NCI-H2171 (cell line): Measurements from ENCODE around the gene KLF13.

Experiments
- DNase-seq: peaks from one replicate; lab custom pipeline; 2025; lab: John Stamatoyannopoulos, UW

Gene KLF13

DNA sequence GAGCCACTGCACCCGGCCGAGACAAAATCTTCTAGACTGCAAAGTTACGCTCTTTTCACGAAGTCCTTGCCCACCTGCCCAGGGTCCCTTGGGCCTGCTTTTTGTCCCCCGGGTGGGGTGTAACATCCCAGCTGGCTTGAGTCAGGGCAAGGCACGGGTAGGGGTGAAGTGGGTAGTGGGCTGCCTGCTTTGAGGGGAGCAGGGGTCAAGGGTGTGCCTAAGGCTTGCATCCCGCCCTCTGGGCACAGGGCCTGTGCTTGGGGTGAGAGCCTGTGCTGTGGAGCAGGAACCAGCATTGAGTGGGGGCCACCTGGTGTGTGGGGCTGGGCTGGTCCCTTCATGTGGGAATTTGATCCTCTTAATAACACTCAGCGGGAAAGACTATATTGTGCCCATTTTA is 74.6 kb downstream of the KLF13 start:
- no peak for DNase-seq

DNA sequence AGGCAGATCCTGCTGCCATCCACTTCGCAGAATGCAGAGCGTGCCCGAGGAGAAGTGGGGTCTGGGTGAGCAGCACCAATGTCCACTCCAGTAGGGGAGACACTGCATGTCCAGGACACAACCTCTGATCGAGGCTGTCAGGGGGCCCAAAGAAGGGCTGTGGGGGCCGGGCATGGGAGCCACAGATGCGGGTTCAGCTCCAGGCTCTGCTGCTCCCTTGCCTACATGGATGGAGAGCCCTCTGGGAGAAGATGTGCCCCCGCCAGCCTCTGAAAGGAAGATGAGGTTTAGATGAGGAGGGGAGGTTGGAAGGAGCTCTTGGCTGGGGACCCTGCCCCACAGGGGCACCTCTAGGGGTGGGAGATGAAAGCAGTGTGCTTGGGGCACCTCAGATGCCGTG is 75.4 kb downstream of the KLF13 start:
- DNase-seq = no peak

DNA sequence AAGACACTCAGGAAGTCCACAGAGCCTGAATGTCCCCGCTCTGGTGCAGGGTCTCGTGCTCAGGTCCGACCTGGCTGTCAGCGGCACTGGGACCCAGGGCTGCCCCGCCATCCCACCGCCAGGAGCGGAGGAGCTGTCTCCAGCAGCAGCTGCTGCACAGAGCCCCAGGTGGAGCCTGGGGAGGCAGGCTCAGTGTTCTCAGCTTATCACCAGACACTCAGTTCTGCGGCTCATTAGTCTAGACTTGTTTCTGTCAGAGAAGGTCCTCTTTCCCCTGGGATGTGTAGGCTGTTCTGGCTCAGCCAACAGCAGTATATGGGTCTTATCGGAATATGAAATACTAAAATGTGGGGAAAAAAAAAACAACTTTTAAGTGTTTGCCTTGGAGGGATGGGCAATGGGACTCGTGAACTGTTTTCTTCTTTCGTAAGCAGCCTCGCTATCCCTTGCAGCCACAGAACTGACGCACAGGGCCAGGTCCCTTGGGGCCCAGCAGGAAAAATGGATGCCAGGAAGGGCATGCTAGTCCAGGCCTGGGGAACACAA is 75.9 kb downstream of the KLF13 start:
- DNase-seq = peak; percentile 91

DNA sequence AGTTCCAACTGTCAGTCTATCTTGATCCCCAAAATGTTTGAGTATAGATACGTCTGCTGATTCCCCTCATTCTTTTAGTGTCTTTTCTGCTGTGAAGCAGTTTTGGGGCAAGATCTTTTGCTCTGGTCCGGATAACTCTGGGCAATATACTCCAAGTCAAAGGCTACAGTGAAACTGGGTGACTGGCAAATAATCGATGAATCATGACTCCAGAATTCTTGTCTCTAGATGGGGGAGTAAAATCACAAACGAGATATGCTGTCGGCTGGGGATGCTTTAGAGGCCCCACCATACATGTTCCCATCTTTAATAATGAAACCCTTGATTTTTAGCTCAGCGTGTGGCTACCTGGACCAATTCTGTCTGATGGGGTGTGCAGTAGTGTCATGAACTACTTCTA is 76.5 kb downstream of the KLF13 start:
- DNase-seq = no peak

DNA sequence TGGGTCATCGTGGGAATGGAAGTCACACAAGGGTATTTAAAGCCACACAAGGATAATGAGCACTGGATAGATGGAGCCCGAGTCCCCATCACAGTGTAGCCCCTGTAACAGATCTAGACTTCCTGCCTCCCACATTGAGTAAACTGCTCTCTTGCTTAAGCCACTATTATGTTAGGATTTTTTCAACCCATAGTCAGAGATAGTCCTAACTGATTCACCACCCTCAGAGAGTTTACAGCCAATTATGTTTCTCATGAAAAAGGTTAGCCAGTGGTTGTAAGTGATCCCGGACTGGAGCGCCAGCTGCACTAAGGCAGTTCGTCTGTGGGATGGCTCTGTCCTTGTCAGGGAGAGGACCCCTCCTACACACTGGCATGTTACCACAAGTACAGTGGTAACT is 77.0 kb downstream of the KLF13 start:
- DNase-seq = no peak

DNA sequence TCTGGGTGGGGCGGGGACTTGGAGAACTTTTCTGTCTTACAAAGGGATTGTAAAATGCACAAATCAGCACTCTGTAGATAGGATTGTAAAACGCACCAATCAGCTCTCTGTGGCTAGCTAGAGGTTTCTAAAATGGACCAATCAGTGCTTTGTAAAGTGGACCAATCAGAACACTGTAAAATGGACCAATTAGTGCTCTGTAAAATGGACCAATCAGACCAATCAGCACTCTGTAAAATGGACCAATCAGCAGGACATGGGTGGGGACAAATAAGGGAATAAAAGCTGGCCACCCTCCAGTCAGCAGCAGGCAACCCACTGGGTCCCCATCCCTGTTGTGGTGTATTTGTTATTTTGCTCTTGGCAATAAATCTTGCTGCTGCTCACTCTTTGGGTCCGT is 77.7 kb downstream of the KLF13 start:
- no peak for DNase-seq

DNA sequence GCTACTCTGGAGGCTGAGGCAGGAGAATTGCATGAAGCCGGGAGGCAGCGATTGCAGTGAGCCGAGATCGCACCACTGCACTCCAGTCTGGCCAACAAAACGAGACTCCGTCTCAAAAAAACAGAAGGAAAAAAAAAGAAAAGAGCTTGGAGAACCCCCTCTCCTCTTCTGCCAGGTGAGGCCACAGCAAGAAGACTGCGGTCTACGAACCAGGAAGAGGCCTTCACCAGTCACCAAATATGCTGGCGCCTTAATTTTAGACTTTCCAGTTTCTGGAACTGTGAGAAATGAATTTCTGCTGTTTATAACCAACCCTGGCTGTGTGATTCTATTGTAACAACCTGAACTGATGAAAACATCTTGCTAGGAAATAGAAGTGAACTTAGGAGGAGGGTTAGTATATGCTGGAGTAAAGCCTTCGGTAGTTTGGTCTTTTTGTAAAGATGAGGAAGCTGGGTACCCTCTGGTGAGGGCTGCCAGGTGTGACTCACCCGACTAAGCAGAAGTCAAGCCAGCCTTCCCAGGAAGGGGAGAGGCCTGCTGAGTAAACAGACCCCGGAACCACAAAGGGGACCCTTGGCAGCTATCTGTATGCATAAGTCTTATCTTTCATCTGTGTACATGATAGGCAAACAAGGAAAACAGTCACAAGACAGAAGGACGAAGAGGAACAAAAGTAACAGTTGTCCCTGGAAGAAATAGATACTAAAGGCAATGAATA is 78.7 kb downstream of the KLF13 start:
- no peak for DNase-seq

DNA sequence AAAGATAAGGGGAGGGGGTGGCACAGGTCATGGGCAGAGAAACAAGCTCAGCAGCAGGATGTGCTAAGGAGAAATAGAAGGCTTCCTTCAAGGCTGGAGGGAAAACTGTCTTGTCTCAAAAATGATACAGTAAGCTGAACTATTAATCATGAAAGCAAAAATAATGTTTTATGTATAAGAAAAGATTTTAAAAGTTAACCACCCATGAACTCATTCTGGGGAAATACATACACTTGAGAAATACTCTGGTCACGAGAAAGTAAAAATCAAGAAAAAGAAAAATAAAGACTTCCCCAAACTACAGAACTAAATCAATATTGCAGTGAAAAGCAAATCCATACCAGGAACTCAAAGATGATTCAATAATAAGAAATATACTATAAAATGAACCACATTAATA is 80.7 kb downstream of the KLF13 start:
- DNase-seq = no peak

DNA sequence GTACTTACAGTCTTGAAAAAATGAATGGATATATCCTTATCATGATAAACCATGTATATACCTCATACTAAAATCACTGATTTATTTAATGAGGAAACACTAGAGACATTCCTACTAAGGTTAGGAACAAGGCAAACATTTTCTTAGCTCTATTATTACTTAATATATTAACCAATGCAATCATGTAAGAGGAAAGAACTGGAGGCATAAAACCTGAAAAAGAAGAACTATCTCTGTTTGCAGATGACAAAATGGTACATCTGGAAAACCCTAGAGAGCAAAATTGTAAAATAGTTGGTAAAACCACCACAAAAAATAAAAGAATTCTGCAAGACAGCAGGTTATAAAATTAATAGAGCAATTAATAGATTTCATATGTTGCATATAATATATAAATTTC is 81.2 kb downstream of the KLF13 start:
- DNase-seq = no peak

DNA sequence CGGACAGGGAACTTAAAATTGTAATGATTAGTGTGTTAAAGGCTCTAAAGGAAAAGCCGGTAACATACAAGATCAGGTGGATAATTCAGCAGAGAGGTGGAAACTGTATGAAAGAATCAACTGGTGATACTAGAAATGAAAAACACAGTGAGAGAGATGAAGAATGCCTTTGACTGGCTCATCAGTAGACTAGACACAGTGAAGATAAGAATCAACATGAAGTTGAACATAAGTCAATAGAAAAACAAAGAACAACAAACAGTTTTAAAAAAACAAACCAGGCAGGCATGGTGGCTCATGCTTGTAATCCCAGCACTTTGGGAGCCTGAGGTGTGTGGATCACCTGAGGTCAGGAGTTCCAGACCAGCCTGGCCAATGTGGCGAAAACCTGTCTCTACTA is 82.1 kb downstream of the KLF13 start:
- DNase-seq = no peak

DNA sequence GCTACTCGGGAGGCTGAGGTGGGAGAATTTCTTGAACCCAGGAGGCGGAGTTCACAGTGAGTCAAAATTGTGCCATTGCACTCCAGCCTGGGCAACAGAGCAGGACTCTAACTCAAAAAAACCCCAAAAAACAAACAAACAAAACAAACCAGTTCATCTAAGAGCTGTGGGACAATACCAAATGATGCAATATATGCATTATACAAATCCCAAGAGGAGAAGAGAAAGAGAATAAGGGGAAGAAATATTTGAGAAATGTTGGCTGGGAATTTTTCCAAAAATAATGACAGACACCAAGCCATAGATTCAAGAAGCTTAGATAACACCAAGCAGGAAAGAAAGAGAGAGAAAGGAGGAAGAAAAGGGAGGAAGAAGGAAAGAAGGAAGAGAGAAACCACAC is 82.5 kb downstream of the KLF13 start:
- no peak for DNase-seq

DNA sequence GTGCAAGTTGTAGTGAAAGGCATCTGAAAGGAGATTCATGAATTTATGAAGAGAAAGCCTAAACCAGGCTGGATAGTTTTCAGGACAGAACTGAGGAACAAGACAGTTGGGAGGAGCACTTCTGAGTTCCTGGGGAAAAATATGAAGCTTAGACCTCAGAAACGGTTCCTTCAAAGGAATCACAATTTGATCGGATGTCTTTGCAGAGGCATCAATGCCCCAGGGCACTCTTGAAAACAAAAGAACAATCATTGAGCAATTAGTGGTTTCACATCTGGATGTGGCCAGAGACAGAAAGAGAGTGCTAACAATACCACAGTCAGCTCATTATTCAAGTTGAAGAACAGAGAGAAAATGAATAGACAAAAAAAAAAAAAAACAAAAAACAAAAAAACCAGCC is 86.2 kb downstream of the KLF13 start:
- DNase-seq = no peak

DNA sequence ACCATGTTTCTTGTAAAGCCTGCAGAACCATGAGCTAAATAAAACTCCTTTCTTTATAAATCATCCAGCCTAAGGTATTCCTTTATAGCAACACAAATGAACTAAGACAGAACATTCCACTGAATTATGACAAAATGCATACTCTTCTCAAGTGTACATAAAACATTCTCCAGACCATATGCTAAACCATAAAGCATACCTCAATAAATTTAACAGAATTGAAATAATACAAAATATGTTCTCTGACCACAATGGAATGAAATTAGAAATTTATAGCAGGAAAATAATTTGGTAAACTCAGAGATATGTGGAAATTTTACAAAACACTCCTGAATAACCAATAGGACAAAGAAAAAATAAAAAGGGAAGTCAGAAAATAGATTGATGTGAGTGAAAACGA is 88.6 kb downstream of the KLF13 start:
- DNase-seq = no peak

DNA sequence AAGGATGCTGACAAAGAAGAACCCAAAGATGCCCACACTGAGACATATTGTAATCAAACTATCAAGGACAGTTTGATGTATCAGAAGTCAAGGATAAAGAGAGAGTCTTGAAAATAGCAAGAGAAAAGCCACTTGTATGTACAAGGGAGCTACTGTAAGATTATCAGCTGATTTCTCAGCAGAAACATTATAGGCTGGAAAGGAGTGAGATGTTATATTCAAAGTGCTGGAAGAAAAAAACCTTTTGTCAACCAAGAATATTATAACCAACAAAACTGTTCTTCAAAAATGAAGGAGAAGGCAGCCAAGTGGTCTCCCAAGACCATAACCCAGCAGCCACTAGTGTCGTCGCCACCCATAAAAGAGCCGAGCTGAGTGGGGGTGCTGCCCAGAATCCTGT is 93.2 kb downstream of the KLF13 start:
- no peak for DNase-seq

DNA sequence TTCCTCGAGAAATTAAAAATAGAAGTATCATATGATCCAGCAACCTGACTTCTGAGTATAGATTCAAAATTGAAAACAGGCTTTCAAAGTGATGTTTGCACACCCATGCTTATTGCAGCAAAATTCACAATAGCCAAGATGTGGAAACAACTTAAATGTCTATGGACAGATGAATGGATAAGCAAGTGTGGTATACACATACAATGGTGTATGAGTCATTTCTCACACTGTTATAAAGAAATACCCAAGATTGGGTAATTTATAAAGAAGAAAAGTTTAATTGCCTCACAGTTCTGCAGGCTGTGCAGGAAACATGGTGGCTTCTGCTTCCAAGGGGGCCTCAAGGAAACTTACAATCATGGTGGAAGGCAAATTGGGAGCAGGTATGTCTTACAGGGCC is 100.8 kb downstream of the KLF13 start:
- no peak for DNase-seq
